ENCODE data around the gene EEPD1. TPM values are rescaled to one million over a fixed set of nuclear protein-coding genes. Genes with fewer than 3 reads are reported as not detected.

EEPD1 gene
- total RNA-seq, 1 experiment from 2014 or later = 7.8 TPM

DNA sequence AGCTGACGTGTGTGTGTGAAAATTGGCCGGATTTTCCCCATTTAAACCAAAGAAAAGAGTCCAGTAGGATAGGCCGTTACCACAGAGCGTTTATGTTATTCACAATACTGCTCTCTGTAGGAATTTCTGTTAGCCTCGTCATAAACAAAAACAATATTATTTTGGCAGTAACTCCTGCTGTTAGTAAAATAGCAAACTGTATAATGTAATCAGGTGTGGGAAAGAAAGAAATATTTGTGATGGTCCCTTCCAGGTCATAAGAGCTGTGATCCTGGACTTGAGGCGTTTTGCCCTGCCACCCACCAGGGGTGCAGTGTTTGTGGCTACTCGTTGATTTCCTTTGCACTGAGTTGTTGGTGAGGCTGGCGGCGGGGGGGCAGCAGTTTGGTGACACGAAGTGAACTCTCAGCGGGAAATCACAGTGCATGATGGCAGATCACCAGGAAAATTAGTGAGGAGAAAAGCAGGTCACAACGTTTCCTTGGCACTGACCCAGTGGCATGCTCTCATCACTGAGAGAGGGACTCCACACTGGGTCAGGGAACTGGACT is 2.8 kb downstream of the EEPD1 start (continued):
- TF ChIP-seq ZNF281 (CRISPR knock-in tag; IDR thresholded peaks at IDR 0.05) (no peak), NFE2L1 (CRISPR knock-in tag; IDR thresholded peaks at IDR 0.05) (no peak), ZNF423 (CRISPR knock-in tag; IDR thresholded peaks at IDR 0.05) (no peak)
- TF ChIP-seq, protein P1, sequence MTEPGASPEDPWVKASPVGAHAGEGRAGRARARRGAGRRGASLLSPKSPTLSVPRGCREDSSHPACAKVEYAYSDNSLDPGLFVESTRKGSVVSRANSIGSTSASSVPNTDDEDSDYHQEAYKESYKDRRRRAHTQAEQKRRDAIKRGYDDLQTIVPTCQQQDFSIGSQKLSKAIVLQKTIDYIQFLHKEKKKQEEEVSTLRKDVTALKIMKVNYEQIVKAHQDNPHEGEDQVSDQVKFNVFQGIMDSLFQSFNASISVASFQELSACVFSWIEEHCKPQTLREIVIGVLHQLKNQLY (CRISPR knock-in tag; IDR thresholded peaks at IDR 0.05) = no peak

- H3K9me3 Mint-ChIP-seq = no peaks in the 10 kb centered on the region
- H3K4me3 Mint-ChIP-seq = no peak overlapping the region
- peaks cover 9% of the 10 kb centered on the region for H3K36me3 Mint-ChIP-seq
- CTCF ChIA-PET = interaction anchor here (0.8 kb wide), 1 partner anchor 137 kb away, joined by 3 read pairs; no protein-coding TSS in a partner anchor
- ATAC-seq (no peak), DNase-seq (ENCODE audit: low spot score) (no peak)
- no peak overlapping the region for H3K27ac Mint-ChIP-seq
- TF ChIP-seq JAZF1 (CRISPR knock-in tag; IDR thresholded peaks at IDR 0.05) (no peak), TEAD1 (CRISPR knock-in tag; IDR thresholded peaks at IDR 0.05) (no peak)
- POLR2A ChIA-PET = no interaction called here
- H3K4me1 Mint-ChIP-seq = peaks cover 47% of the 10 kb centered on the region
- peaks cover 75% of the 10 kb centered on the region for H3K27me3 Mint-ChIP-seq (ENCODE audit: low read depth)
Observed at GRCh38 chr7:36157527-36158320, 4.7 kb downstream of the EEPD1 start.

DNA sequence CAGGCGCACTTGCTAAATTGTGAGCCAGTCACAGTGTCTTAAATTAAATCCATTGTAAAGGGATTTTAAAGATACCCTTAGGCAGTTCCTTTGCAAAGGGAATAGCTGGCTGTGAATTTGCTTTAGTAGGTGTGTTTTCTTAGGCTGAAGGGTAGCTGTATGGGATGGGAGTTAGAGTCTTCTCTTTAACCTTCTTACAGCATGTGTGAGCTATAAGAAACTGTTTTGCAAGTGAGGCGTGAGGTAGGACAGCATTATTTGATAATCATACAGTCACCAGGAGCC is 5.2 kb downstream of the EEPD1 start:
- no peaks in the 10 kb centered on the region for H3K9me3 Mint-ChIP-seq
- no peak for DNase-seq (ENCODE audit: low spot score)
- POLR2A ChIA-PET = no interaction called here
- H3K27me3 Mint-ChIP-seq (ENCODE audit: low read depth) = peaks cover 75% of the 10 kb centered on the region
- CTCF ChIA-PET = interaction anchor here (0.8 kb wide), 1 partner anchor 137 kb away, joined by 3 read pairs; no protein-coding TSS in a partner anchor
- H3K36me3 Mint-ChIP-seq = peaks cover 9% of the 10 kb centered on the region
- H3K4me1 Mint-ChIP-seq = peaks cover 53% of the 10 kb centered on the region
- no peak overlapping the region for H3K27ac Mint-ChIP-seq
- TF ChIP-seq NFATC4 (CRISPR knock-in tag; IDR thresholded peaks at IDR 0.05) = no peak
- TF ChIP-seq GRHL2 (CRISPR knock-in tag; IDR thresholded peaks at IDR 0.05; ENCODE audit: insufficient replicate concordance, severe bottlenecking) = no peak
- TF ChIP-seq ZNF317 (CRISPR knock-in tag; IDR thresholded peaks at IDR 0.05; ENCODE audit: borderline replicate concordance, low read depth) = no peak
- no peak for TF ChIP-seq MAX (CRISPR knock-in tag; IDR thresholded peaks at IDR 0.05)
- TF ChIP-seq NR1H2 (CRISPR knock-in tag; IDR thresholded peaks at IDR 0.05) = no peak
- TF ChIP-seq HMGXB4 (CRISPR knock-in tag; IDR thresholded peaks at IDR 0.05) = no peak
- TF ChIP-seq TP53 (CRISPR knock-in tag; IDR thresholded peaks at IDR 0.05) = no peak
- TF ChIP-seq TEAD1 (CRISPR knock-in tag; IDR thresholded peaks at IDR 0.05) = no peak
- TF ChIP-seq NFYB (CRISPR knock-in tag; conservative IDR thresholded peaks at IDR 0.05; ENCODE audit: low read depth) = no peak
- TF ChIP-seq ERG (CRISPR knock-in tag; IDR thresholded peaks at IDR 0.05) = no peak
- no peak for TF ChIP-seq HMGA2 (CRISPR knock-in tag; IDR thresholded peaks at IDR 0.05)
- TF ChIP-seq ARID4B (CRISPR knock-in tag; IDR thresholded peaks at IDR 0.05; ENCODE audit: borderline replicate concordance) = no peak
- no peak for TF ChIP-seq ZNF423 (CRISPR knock-in tag; IDR thresholded peaks at IDR 0.05)
- no peak for ATAC-seq
- H3K4me3 Mint-ChIP-seq = no peak overlapping the region
